Measurements from ENCODE around the gene NDUFAF8. TPM values are rescaled to one million over a fixed set of nuclear protein-coding genes. Genes with fewer than 3 reads are reported as not detected.

Gene NDUFAF8
- total and polyA plus RNA-seq, 7 donors = 8.6 to 52.4 (median 30.0) TPM

- Histone ChIP-seq H3K27ac (no peak overlapping the region), H3K9me3 (no peaks in the 10 kb centered on the region), H3K4me3 (no peak overlapping the region), H3K4me1 (peaks cover 0 to 20% (median 0%) of the 10 kb centered on the region in 4 donors), H3K36me3 (peaks cover 0 to 18% (median 0%) of the 10 kb centered on the region in 4 donors), H3K27me3 (no peaks in the 10 kb centered on the region)
- intact Hi-C loops (cut with DNase I) = no loop called here
- TF ChIP-seq POLR2AphosphoS5 (IDR thresholded peaks at IDR 0.05) (no peak), EP300 (IDR thresholded peaks at IDR 0.05) (no peak)
- TF ChIP-seq, protein P1, sequence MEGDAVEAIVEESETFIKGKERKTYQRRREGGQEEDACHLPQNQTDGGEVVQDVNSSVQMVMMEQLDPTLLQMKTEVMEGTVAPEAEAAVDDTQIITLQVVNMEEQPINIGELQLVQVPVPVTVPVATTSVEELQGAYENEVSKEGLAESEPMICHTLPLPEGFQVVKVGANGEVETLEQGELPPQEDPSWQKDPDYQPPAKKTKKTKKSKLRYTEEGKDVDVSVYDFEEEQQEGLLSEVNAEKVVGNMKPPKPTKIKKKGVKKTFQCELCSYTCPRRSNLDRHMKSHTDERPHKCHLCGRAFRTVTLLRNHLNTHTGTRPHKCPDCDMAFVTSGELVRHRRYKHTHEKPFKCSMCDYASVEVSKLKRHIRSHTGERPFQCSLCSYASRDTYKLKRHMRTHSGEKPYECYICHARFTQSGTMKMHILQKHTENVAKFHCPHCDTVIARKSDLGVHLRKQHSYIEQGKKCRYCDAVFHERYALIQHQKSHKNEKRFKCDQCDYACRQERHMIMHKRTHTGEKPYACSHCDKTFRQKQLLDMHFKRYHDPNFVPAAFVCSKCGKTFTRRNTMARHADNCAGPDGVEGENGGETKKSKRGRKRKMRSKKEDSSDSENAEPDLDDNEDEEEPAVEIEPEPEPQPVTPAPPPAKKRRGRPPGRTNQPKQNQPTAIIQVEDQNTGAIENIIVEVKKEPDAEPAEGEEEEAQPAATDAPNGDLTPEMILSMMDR (IDR thresholded peaks at IDR 0.05) = no peak
- WGBS, 2 donors = 92 to 93% methylated on average over 21 of the region's 21 CpGs
- no peak for DNase-seq
These were observed 44.8 kb upstream of the NDUFAF8 start for GRCh38 chr17:81194225-81194760.

DNA sequence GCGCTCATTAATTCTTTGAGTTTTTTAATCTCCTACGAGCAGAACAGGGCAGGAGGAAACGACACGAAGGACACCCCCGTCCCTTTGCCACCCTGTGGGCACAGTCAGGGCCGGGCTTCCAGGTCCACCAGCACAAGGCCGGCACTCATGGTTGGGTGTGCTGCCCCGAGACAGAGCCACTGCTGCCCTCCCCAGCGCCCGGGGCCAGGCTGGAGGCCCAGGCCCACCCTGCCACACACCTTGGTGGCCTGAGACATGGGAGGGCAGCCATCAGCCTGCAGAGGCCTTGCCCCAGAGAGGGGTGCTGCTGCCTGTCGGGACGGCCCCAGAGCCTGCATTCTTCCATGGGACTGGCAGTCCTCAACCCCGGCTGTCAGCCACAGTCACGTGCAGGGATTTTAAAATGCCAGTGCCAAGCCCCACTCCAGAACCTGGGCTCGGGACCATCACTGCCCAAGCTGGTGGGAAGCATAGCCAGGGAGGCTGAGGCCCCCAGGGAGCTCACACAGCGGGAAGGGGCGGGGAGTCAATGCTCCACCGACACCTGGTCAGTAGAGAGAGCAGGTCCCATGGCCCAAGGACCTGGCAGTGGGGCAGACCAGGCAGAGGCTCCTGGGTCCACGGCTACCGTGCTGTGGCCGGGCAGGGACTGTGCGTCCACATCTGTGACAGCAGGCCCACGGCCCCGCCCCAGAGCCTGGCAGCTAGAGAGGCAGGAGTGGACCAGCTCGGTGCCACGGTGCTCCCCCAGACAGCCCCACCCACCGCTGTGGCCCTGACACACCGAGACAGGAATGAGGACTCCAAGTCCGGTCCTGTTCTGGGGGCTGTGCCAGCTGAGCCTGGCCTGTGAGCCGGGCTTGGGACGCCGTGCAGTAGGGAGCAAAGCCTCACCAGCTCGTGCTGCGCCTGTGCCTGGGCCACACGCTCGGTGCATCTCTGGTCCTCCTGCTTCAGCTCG lies 43.9 kb upstream of the NDUFAF8 start:
- intact Hi-C loops (cut with DNase I) = no loop called here
- 92 to 95% methylated on average over 37 of the region's 37 CpGs for WGBS, 2 donors
- H3K36me3 ChIP-seq = peaks cover 0 to 18% (median 0%) of the 10 kb centered on the region in 4 donors

DNA sequence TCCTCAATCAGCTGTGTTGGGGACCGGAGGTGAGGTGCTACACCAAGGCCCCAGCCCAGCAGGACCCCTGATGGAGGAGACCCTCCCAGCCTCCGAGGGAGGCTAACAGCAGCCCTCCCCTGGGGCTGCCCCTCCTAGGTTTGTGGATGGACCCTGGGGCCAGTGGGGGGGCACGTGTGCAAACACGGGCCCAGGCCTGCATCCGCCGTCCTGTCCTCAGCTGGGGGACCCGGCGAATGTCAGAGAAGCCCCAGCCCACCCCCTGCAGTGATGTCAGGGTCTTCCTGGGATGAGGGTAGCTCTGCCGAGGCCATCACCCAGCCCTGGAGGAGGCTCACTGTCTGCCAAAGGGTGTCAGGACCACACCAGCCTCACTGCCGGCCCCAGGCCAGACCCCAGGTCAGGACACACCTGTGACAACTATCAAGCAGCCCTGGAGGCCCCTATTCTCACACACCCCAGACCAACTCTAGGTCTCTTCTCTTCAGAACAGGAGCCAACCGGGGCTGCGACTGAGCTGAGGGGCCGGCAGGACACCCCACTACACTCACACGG lies 43.1 kb upstream of the NDUFAF8 start:
- H3K36me3 ChIP-seq = peaks cover 0 to 13% (median 0%) of the 10 kb centered on the region in 4 donors
- no peak overlapping the region for H3K4me3 ChIP-seq
- DNase-seq = no peak
- no peaks in the 10 kb centered on the region for H3K27me3 ChIP-seq
- intact Hi-C loops (cut with DNase I) = no loop called here
- H3K4me1 ChIP-seq = peaks cover 0 to 28% (median 0%) of the 10 kb centered on the region in 4 donors
- 90 to 94% methylated on average over 14 of the region's 14 CpGs for WGBS, 2 donors
- TF ChIP-seq EP300 (IDR thresholded peaks at IDR 0.05) (no peak), POLR2A (IDR thresholded peaks at IDR 0.05) (no peak), POLR2AphosphoS5 (IDR thresholded peaks at IDR 0.05) (no peak)
- TF ChIP-seq, protein P1 (IDR thresholded peaks at IDR 0.05) = no peak
- H3K27ac ChIP-seq = no peak overlapping the region
- no peaks in the 10 kb centered on the region for H3K9me3 ChIP-seq

More for the DNA sequence above, 43.9 kb upstream of the NDUFAF8 start:
- Histone ChIP-seq H3K9me3 (no peaks in the 10 kb centered on the region), H3K27me3 (no peaks in the 10 kb centered on the region), H3K4me1 (peaks cover 0 to 28% (median 0%) of the 10 kb centered on the region in 4 donors), H3K27ac (no peak overlapping the region), H3K4me3 (no peak overlapping the region)
- no peak for DNase-seq
- TF ChIP-seq POLR2A (IDR thresholded peaks at IDR 0.05) (no peak), EP300 (IDR thresholded peaks at IDR 0.05) (no peak), POLR2AphosphoS5 (IDR thresholded peaks at IDR 0.05) (no peak)
- TF ChIP-seq, protein P1 (IDR thresholded peaks at IDR 0.05) = no peak

GRCh38 chr17:81196505-81197408 lies 42.4 kb upstream of the NDUFAF8 start:
- intact Hi-C loops (cut with DNase I) = no loop called here

More at GRCh38 chr17:81196505-81197408, 42.4 kb upstream of the NDUFAF8 start:
- no peaks in the 10 kb centered on the region for H3K9me3 ChIP-seq
- H3K4me1 ChIP-seq = peaks cover 0 to 28% (median 0%) of the 10 kb centered on the region in 4 donors
- H3K27ac ChIP-seq = no peak overlapping the region
- no peak overlapping the region for H3K4me3 ChIP-seq
- peaks cover 0 to 13% (median 0%) of the 10 kb centered on the region in 4 donors for H3K36me3 ChIP-seq
- TF ChIP-seq POLR2AphosphoS5 (IDR thresholded peaks at IDR 0.05) = no peak
- TF ChIP-seq, protein P1 (IDR thresholded peaks at IDR 0.05) = no peak
- no peak for TF ChIP-seq EP300 (IDR thresholded peaks at IDR 0.05)
- TF ChIP-seq POLR2A (IDR thresholded peaks at IDR 0.05) = no peak
- DNase-seq = no peak
- no peaks in the 10 kb centered on the region for H3K27me3 ChIP-seq
- WGBS, 2 donors = 90 to 92% methylated on average over 45 of the region's 45 CpGs
